ENCODE data around the gene ANTXR2.
"Not testable (repeated sequence)": the region's sequence is repeated elsewhere in the genome, so short reads cannot be mapped to it uniquely, and the experiment has no call there.

The ANTXR2 gene

GRCh38 chr4:80072744-80073472 lies at the start of gene ANTXR2:
ANTXR2 (minus strand) TSS chr4:80073229; CDS start chr4:80072560, 669 bp downstream.
- Histone ChIP-seq H3K27ac (peak within 1 kb of the TSS; percentile 43 to 98 (median 91)), H3K4me3 (peak within 1 kb of the TSS; percentile 64 to 93 (median 80))

GRCh38 chr4:80121815-80122214 lies 48.8 kb upstream of the ANTXR2 start:
- H3K4me3 ChIP-seq, H3K27ac ChIP-seq: not testable (repeated sequence)

GRCh38 chr4:80119620-80120019 lies 46.6 kb upstream of the ANTXR2 start:
- H3K27ac ChIP-seq, H3K4me3 ChIP-seq: not testable (repeated sequence)

GRCh38 chr4:80116516-80116915 lies 43.5 kb upstream of the ANTXR2 start:
- H3K4me3 ChIP-seq, result no peak overlapping the region
- H3K27ac ChIP-seq, result no peak overlapping the region

- Histone ChIP-seq H3K27ac (no peak overlapping the region), H3K4me3 (no peak overlapping the region)
Measured at GRCh38 chr4:80115368-80116181, 42.5 kb upstream of the ANTXR2 start.

- Histone ChIP-seq H3K4me3 (no peak overlapping the region), H3K27ac (no peak overlapping the region)
Measured at GRCh38 chr4:80114732-80115265, 41.8 kb upstream of the ANTXR2 start.

- Histone ChIP-seq H3K27ac (no peak overlapping the region), H3K4me3 (no peak overlapping the region)
Measured at GRCh38 chr4:80113615-80114014, 40.6 kb upstream of the ANTXR2 start.

- no peak overlapping the region for H3K4me3 ChIP-seq
- H3K27ac ChIP-seq, result no peak overlapping the region
Measured at GRCh38 chr4:80112236-80112635, 39.2 kb upstream of the ANTXR2 start.

GRCh38 chr4:80111276-80111675 lies 38.2 kb upstream of the ANTXR2 start:
- H3K27ac ChIP-seq, result no peak overlapping the region
- no peak overlapping the region for H3K4me3 ChIP-seq

GRCh38 chr4:80107374-80107773 lies 34.3 kb upstream of the ANTXR2 start:
- Histone ChIP-seq H3K4me3 (no peak overlapping the region), H3K27ac (no peak overlapping the region)

GRCh38 chr4:80104927-80105326 lies 31.9 kb upstream of the ANTXR2 start:
- H3K4me3 ChIP-seq, result no peak overlapping the region
- no peak overlapping the region for H3K27ac ChIP-seq

- no peak overlapping the region for H3K4me3 ChIP-seq
Measured at GRCh38 chr4:80103629-80104028, 30.6 kb upstream of the ANTXR2 start.

GRCh38 chr4:80101792-80102116 lies 28.7 kb upstream of the ANTXR2 start:
- Histone ChIP-seq H3K4me3 (no peak overlapping the region), H3K27ac (no peak overlapping the region)

More at GRCh38 chr4:80103629-80104028, 30.6 kb upstream of the ANTXR2 start:
- no peak overlapping the region for H3K27ac ChIP-seq

- Histone ChIP-seq H3K27ac (no peak overlapping the region), H3K4me3 (no peak overlapping the region)
Measured at GRCh38 chr4:80101071-80101791, 28.2 kb upstream of the ANTXR2 start.

GRCh38 chr4:80099671-80100070 lies 26.6 kb upstream of the ANTXR2 start:
- H3K27ac ChIP-seq, result no peak overlapping the region
- no peak overlapping the region for H3K4me3 ChIP-seq

- Histone ChIP-seq H3K4me3 (no peak overlapping the region), H3K27ac (no peak overlapping the region)
Measured at GRCh38 chr4:80098635-80099034, 25.6 kb upstream of the ANTXR2 start.

- H3K27ac ChIP-seq, result no peak overlapping the region
- no peak overlapping the region for H3K4me3 ChIP-seq
Measured at GRCh38 chr4:80097400-80098177, 24.6 kb upstream of the ANTXR2 start.

- Histone ChIP-seq H3K4me3 (no peak overlapping the region), H3K27ac (no peak overlapping the region)
Measured at GRCh38 chr4:80096175-80096850, 23.3 kb upstream of the ANTXR2 start.

GRCh38 chr4:80094191-80094590 lies 21.2 kb upstream of the ANTXR2 start:
- Histone ChIP-seq H3K27ac (no peak overlapping the region), H3K4me3 (no peak overlapping the region)

Data from skin epidermis (tissue), 12 donors.